ENCODE results near the gene EAF1. TPM values are rescaled to one million over a fixed set of nuclear protein-coding genes. Genes with fewer than 3 reads are reported as not detected.

EAF1 gene
- total RNA-seq, 2 donors from 2014 or later = 25.5 to 30.9 TPM

GRCh38 chr3:15436246-15436645 is 8.8 kb downstream of the EAF1 start:
- no peaks in the 10 kb centered on the region for H3K27me3 ChIP-seq (replicated peaks; ENCODE audit: insufficient read depth)
- no peak overlapping the region for H3K27ac ChIP-seq
- TF ChIP-seq, protein P1, sequence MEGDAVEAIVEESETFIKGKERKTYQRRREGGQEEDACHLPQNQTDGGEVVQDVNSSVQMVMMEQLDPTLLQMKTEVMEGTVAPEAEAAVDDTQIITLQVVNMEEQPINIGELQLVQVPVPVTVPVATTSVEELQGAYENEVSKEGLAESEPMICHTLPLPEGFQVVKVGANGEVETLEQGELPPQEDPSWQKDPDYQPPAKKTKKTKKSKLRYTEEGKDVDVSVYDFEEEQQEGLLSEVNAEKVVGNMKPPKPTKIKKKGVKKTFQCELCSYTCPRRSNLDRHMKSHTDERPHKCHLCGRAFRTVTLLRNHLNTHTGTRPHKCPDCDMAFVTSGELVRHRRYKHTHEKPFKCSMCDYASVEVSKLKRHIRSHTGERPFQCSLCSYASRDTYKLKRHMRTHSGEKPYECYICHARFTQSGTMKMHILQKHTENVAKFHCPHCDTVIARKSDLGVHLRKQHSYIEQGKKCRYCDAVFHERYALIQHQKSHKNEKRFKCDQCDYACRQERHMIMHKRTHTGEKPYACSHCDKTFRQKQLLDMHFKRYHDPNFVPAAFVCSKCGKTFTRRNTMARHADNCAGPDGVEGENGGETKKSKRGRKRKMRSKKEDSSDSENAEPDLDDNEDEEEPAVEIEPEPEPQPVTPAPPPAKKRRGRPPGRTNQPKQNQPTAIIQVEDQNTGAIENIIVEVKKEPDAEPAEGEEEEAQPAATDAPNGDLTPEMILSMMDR (IDR thresholded peaks at IDR 0.05) = no peak
- TF ChIP-seq POLR2A (IDR thresholded peaks at IDR 0.05) = no peak
- no peak for TF ChIP-seq POLR2AphosphoS5 (IDR thresholded peaks at IDR 0.05)
- H3K36me3 ChIP-seq = peaks cover 3 to 10% of the 10 kb centered on the region in 2 donors
- intact Hi-C loops (cut with DNase I) = no loop called here
- no peaks in the 10 kb centered on the region for H3K4me1 ChIP-seq (replicated peaks)
- H3K4me3 ChIP-seq = no peak overlapping the region
- WGBS = 94% methylated on average over 6 of the region's 6 CpGs
- no peak for DNase-seq (ENCODE audit: low spot score)
- no peaks in the 10 kb centered on the region for H3K9me3 ChIP-seq

- no peak overlapping the region for H3K4me3 ChIP-seq
- no peaks in the 10 kb centered on the region for H3K27me3 ChIP-seq (replicated peaks; ENCODE audit: insufficient read depth)
- H3K36me3 ChIP-seq = peaks cover 3 to 10% of the 10 kb centered on the region in 2 donors
- no peak overlapping the region for H3K27ac ChIP-seq
- H3K4me1 ChIP-seq (replicated peaks) = no peaks in the 10 kb centered on the region
- TF ChIP-seq, protein P1 (IDR thresholded peaks at IDR 0.05) = no peak
- TF ChIP-seq POLR2AphosphoS5 (IDR thresholded peaks at IDR 0.05) = no peak
- TF ChIP-seq POLR2A (IDR thresholded peaks at IDR 0.05) = no peak
- intact Hi-C loops (cut with DNase I) = no loop called here
- 87% methylated on average over 4 of the region's 4 CpGs for WGBS
- no peaks in the 10 kb centered on the region for H3K9me3 ChIP-seq
- no peak for DNase-seq (ENCODE audit: low spot score)
Observed at GRCh38 chr3:15438983-15439382, 11.6 kb downstream of the EAF1 start.

DNA sequence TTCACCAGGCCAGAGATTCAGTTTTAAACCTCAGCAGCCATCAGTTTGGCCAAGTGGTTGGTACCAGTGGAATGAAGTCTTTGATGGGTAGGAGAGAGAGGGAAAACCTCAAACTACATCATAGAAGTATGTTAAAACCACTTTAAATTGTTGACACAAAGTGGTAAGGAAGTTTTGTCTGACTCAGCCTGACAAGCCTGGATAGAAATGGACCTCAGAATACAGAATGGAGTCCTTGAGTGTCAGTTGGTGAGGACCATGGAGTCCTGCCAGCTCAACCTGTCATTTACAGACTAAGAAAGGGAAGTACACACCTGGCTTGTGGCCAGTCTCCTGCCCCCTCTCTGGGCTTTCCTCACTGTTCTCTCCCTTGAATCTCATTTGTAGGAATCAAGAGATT is 12.1 kb downstream of the EAF1 start:
- TF ChIP-seq POLR2A (IDR thresholded peaks at IDR 0.05) = no peak
- TF ChIP-seq, protein P1 (IDR thresholded peaks at IDR 0.05) = no peak
- no peak for TF ChIP-seq POLR2AphosphoS5 (IDR thresholded peaks at IDR 0.05)
- Histone ChIP-seq H3K4me1 (replicated peaks) (no peaks in the 10 kb centered on the region), H3K27me3 (replicated peaks; ENCODE audit: insufficient read depth) (no peaks in the 10 kb centered on the region), H3K9me3 (no peaks in the 10 kb centered on the region), H3K36me3 (peaks cover 3 to 10% of the 10 kb centered on the region in 2 donors), H3K4me3 (no peak overlapping the region), H3K27ac (no peak overlapping the region)
- intact Hi-C loops (cut with DNase I) = no loop called here
- DNase-seq (ENCODE audit: low spot score) = no peak

DNA sequence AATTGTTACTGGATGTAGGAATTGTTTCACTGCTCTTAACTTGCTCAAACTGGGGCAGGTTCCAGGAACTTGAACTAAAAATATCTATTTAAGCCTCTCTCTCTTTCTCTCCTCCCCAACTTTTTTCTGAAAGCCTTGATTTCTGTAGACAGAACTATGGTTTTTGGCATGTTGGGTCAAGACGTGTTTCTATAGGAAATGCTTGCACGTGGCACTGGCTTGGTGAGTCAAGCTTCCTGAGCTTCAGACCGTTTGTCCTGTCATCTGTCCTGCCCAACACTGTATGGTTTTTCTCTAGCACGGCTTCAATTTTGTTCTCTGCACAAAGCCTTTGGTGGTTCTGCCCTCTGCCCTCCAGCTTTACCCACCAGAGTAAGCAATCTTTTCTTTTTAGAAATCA is 13.5 kb downstream of the EAF1 start:
- intact Hi-C loops (cut with DNase I) = no loop called here
- Histone ChIP-seq H3K36me3 (peaks cover 3 to 10% of the 10 kb centered on the region in 2 donors), H3K4me1 (replicated peaks) (no peaks in the 10 kb centered on the region), H3K27me3 (replicated peaks; ENCODE audit: insufficient read depth) (no peaks in the 10 kb centered on the region), H3K4me3 (no peak overlapping the region), H3K27ac (no peak overlapping the region), H3K9me3 (no peaks in the 10 kb centered on the region)
- DNase-seq (ENCODE audit: low spot score) = no peak
- 81% methylated on average over 4 of the region's 4 CpGs for WGBS
- TF ChIP-seq POLR2A (IDR thresholded peaks at IDR 0.05) = no peak
- no peak for TF ChIP-seq POLR2AphosphoS5 (IDR thresholded peaks at IDR 0.05)
- TF ChIP-seq, protein P1 (IDR thresholded peaks at IDR 0.05) = no peak

DNA sequence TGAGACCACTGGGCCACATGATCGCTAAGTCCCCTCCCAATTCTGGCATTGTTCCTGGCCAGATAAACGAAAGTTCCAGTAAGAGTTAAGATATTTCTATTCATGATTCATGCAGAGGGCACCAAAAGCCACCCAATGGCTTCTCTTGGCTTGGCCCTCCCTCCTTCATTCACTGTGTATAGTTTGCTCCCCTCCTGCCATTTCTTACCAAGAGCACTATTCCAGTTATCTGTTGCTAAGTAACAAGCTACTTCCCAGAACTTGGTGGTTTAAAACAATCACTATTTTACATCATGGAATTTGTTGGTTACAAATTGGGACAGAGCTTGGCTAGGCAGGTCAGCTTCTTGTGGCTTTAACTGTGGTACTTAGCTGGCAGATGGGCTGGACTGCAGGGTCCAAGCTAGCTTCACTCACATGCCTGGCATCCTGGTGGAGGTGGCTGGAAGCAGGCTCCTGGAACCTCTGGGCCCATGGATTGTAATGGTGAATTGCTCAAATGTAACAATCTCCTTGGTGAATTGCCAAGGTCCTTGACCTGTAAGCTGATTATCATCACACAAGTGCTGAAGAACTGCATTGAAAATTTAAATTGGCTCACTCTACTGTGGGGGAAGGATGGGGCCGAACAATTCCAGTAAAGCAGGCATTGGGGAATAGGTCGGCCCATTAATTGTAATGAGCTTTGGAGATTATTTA is 16.6 kb downstream of the EAF1 start:
- Histone ChIP-seq H3K36me3 (peaks cover 0 to 7% of the 10 kb centered on the region in 2 donors), H3K27ac (no peak overlapping the region), H3K27me3 (replicated peaks; ENCODE audit: insufficient read depth) (no peaks in the 10 kb centered on the region), H3K9me3 (no peaks in the 10 kb centered on the region), H3K4me1 (replicated peaks) (no peaks in the 10 kb centered on the region), H3K4me3 (no peak overlapping the region)
- intact Hi-C loops (cut with DNase I) = no loop called here
- no peak for DNase-seq (ENCODE audit: low spot score)
- WGBS = 80% methylated on average over 4 of the region's 4 CpGs
- TF ChIP-seq POLR2AphosphoS5 (IDR thresholded peaks at IDR 0.05) = no peak
